Measurements from ENCODE around the gene AANAT.

AANAT gene

GRCh38 chr17:76427501-76428231 is 39.7 kb upstream of the AANAT start:
- H3K4me3 ChIP-seq (ENCODE audit: low read length): no peak overlapping the region
- TF ChIP-seq CTCF (conservative IDR thresholded peaks at IDR 0.05; ENCODE audit: low read length): no peak
- peak; percentile 72 for DNase-seq (ENCODE audit: low read depth)

- no peak for TF ChIP-seq CTCF (conservative IDR thresholded peaks at IDR 0.05; ENCODE audit: low read length)
- DNase-seq (ENCODE audit: low read depth): no peak
- H3K4me3 ChIP-seq (ENCODE audit: low read length): no peak overlapping the region
Observed at GRCh38 chr17:76428511-76428910, 38.9 kb upstream of the AANAT start.

- no peak for TF ChIP-seq CTCF (conservative IDR thresholded peaks at IDR 0.05; ENCODE audit: low read length)
- DNase-seq (ENCODE audit: low read depth): no peak
- no peak overlapping the region for H3K4me3 ChIP-seq (ENCODE audit: low read length)
Observed at GRCh38 chr17:76431509-76431908, 35.9 kb upstream of the AANAT start.

- no peak for TF ChIP-seq CTCF (conservative IDR thresholded peaks at IDR 0.05; ENCODE audit: low read length)
- no peak for DNase-seq (ENCODE audit: low read depth)
- no peak overlapping the region for H3K4me3 ChIP-seq (ENCODE audit: low read length)
Observed at GRCh38 chr17:76432004-76432403, 35.4 kb upstream of the AANAT start.

- TF ChIP-seq CTCF (conservative IDR thresholded peaks at IDR 0.05; ENCODE audit: low read length): peak; percentile 42
- DNase-seq (ENCODE audit: low read depth): no peak
- no peak overlapping the region for H3K4me3 ChIP-seq (ENCODE audit: low read length)
Observed at GRCh38 chr17:76432712-76433336, 34.6 kb upstream of the AANAT start.

GRCh38 chr17:76433693-76434092 is 33.7 kb upstream of the AANAT start:
- TF ChIP-seq CTCF (conservative IDR thresholded peaks at IDR 0.05; ENCODE audit: low read length): no peak
- DNase-seq (ENCODE audit: low read depth): no peak
- H3K4me3 ChIP-seq (ENCODE audit: low read length): no peak overlapping the region

- H3K4me3 ChIP-seq (ENCODE audit: low read length): no peak overlapping the region
- no peak for DNase-seq (ENCODE audit: low read depth)
- TF ChIP-seq CTCF (conservative IDR thresholded peaks at IDR 0.05; ENCODE audit: low read length): no peak
Observed at GRCh38 chr17:76434870-76435269, 32.5 kb upstream of the AANAT start.
